HG02981 (cell line): ENCODE results near the gene ADAMTS6.
"Not testable (repeated sequence)": the region's sequence is repeated elsewhere in the genome, so short reads cannot be mapped to it uniquely, and the experiment has no call there.

ENCODE experiments used
- ATAC-seq: cut with Tn5 transposase; IDR thresholded peaks from one replicate; pipeline ENCODE4 v1.9.1; 2021; ENCODE audit warnings: mild to moderate bottlenecking, moderate library complexity; ENCODE audit not compliant: unreplicated experiment

ADAMTS6 gene

DNA sequence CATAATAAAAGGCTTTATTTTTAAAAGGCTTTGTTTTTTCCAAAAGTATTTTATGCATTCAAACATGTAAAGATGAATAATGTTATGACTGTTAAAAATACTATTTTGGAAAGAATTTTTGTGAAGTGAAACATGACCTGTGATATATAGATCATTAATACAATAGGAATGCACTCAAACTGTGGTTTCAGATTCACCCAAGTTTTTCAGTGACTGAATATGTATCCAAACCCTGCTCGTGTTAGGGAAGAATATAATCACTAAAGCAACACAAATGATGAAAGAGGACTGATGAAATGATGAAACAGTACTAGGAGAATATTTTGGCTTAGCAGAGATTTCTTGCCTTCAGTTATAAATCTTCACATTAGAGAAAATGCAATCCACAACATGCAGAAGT is 278.0 kb downstream of the ADAMTS6 start:
- no peak for ATAC-seq

GRCh38 chr5:65199993-65200675 is 281.6 kb downstream of the ADAMTS6 start:
- no peak for ATAC-seq

- ATAC-seq: no peak
These were observed 283.1 kb downstream of the ADAMTS6 start for GRCh38 chr5:65198456-65199120.

GRCh38 chr5:65197531-65198455 is 283.9 kb downstream of the ADAMTS6 start:
- no peak for ATAC-seq

DNA sequence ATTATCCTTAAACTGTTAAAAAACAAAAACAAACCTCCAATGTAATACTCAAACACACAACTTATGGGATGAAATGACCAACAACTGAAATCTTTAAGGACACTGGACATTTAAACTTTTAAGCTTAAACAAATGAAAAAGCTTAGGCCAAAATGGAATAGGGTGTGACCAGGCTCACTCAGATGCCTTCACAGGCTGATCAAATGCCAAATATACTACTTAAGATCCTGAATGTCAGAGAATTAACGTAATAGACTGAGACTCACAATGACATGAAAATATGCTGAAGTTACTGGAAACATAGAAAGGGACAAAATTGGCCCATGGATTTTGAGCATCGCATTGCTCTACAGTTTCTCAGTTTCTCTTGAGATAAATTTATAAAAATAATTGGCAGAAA is 286.8 kb downstream of the ADAMTS6 start:
- ATAC-seq: no peak

- no peak for ATAC-seq
These were observed 289.4 kb downstream of the ADAMTS6 start for GRCh38 chr5:65192331-65192730.

DNA sequence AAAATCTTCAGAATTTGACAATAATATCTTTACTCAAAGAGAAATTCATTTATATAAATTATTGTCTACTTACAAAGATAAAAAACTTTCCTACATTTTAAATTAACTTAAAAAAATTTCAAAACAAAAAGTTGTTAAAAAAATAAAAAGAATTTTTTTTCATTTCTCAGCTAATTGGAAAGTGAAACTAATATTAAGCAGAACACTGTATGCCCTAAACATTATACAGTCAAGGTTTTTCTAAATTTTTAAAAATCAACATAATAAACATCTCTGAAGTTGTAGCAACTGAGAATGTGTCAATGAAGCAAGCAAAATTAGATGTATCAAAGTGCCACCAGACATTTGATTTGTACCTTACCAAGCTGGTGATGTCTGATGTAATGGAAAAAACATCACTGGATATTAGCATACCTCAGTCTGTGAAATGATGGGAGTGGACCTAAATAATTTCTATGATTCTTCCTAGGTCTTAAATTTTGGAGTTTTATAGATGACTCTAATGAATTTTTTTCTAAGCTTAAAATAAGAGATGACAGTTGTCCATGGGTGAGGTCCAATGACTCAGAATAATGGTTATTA is 290.1 kb downstream of the ADAMTS6 start:
- no peak for ATAC-seq

DNA sequence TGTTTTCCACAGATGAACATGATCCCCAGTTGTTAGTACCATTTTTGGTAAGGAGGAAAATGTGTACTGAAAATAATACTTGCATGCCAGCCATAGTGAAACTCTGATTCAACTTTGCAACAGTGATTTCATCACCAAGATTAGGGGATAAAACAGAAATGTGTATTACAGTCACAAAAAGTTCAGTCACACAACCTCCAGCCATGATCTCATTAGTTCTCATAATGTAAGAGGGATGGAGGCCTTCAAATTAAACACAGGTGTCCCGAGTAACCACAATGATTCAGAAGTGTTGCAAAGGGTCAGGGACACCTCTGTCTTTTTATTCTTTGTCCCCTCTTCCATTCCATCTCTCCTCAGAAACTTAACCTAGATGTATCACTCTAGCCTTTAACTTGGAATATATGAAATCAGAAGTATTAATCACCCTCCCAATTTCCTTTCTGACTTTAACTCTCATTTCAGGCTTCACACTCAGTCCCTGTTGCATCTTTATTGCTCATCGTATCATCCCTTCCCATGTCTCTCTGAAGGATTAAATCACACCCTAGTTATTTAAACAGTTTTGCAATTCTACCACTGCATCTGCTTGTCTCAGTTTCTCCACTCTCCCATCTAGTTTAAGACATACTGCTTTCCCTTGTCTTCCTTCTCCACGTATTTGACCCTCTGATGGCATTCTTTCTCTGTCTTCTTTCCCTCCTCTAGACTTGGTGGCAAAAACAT is 291.2 kb downstream of the ADAMTS6 start:
- peak; percentile 72 for ATAC-seq

DNA sequence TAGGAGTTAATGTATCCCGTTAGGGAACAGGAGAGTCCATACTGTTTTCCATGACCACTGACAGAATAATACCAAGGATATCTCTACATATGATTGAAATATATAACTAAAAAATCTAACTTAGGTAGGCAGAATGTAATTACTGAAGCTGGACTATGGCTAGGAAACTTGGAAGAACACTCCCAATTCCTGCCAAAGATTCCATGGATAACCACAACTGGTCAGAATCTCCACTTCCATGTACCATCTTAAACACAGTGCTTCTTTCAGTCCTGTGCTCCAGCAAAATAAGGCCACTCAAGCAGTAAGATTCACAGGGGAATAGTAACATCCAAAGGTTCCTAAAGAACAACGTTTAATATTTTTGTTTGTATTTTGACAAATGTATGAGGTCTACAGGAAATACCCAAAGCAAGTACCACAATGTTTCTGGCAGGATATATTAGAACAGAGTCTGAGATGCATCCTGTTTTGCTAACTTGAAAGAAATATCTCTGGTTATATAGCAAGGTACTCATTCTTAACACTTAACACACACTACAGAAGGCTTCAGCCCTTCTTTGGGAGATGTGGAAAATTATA is 295.0 kb downstream of the ADAMTS6 start:
- no peak for ATAC-seq

GRCh38 chr5:65185468-65185867 is 296.3 kb downstream of the ADAMTS6 start:
- no peak for ATAC-seq

GRCh38 chr5:65184780-65185179 is 296.9 kb downstream of the ADAMTS6 start:
- no peak for ATAC-seq

DNA sequence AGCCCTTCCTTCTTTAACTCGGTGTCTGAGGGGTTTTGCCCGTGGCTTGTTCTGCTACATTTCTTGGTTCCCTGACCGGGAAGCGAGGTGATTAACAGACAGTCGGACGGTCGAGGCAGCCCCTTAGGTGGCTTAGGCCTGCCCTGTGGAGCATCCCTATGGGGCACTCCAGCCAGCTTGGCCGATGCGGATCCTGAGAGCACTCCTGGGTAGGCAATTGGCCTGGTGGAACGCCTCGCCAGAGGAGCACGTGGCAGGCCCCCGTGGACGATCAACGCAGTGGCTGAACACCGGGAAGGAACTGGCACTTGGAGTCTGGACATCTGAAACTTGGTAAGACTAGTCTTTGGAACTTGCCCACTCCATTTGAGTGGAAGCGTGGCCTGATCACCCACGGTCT is 307.5 kb downstream of the ADAMTS6 start:
- not testable (repeated sequence) for ATAC-seq

GRCh38 chr5:65173130-65173525 is 308.6 kb downstream of the ADAMTS6 start:
- no peak for ATAC-seq

GRCh38 chr5:65172486-65173129 is 309.1 kb downstream of the ADAMTS6 start:
- ATAC-seq: peak; percentile 84

GRCh38 chr5:65171645-65172044 is 310.1 kb downstream of the ADAMTS6 start:
- no peak for ATAC-seq

DNA sequence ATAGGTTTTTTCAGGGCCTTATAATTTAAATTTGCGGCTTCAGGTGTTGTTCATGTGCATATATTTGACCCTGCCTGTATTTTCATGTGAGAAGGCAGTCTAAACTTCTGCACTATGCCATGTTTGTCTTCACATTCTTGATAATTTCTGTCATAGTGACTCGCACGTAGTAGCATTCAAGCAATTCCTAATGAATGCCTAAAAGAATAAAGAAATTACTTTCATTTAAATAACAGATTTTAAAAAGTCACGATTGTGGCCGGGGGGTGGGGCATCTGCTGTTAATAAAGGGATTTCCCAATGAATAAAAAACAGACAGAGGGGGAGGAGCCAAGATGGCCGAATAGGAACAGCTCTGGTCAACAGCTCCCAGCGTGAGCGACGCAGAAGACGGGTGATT is 318.0 kb downstream of the ADAMTS6 start:
- no peak for ATAC-seq

DNA sequence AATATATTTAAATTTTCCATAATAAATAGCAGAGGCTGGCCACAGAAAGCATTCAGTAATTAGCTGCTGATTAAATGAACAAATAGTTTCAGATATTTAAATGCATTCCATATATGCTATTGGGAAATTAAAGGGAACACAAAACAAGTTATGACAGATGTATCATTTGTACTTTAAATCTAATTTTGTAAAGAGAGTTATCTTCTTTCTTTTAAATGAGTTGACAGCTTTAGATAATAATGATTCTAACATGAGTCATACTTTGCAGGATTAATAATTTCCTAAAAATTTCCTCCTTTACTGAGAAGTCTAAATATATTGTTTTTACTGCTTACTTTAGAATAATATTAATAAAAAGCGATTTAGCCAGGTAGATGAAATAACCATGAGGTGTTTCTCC is 320.1 kb downstream of the ADAMTS6 start:
- no peak for ATAC-seq

- ATAC-seq: no peak
These were observed 323.7 kb downstream of the ADAMTS6 start for GRCh38 chr5:65157906-65158603.

GRCh38 chr5:65156933-65157332 is 324.8 kb downstream of the ADAMTS6 start:
- no peak for ATAC-seq
